Measurements from ENCODE around the gene OSBPL5.

OSBPL5 gene

GRCh38 chr11:3146612-3147256, 18.4 kb downstream of the OSBPL5 start:
- Histone ChIP-seq H3K27ac (ENCODE audit: low read length) (no peak overlapping the region), H3K4me1 (ENCODE audit: low read length) (no peaks in the 10 kb centered on the region), H3K36me3 (replicated peaks; ENCODE audit: low read depth, low read length) (no peaks in the 10 kb centered on the region), H3K9ac (ENCODE audit: low read length) (no peak overlapping the region), H3K4me3 (ENCODE audit: low read length) (no peak overlapping the region), H3K79me2 (ENCODE audit: low read length) (no peaks in the 10 kb centered on the region), H3K9me3 (ENCODE audit: insufficient read depth, low read length) (no peaks in the 10 kb centered on the region), H4K20me1 (ENCODE audit: insufficient read depth, low read length) (no peaks in the 10 kb centered on the region), H3K4me2 (ENCODE audit: low read length) (no peak overlapping the region), H2AFZ (ENCODE audit: low read depth, low read length) (no peak overlapping the region), H3K27me3 (ENCODE audit: low read depth, low read length) (no peaks in the 10 kb centered on the region)
- TF ChIP-seq EZH2phosphoT487 (IDR thresholded peaks at IDR 0.05; ENCODE audit: low read depth), result no peak
- TF ChIP-seq, protein P1, sequence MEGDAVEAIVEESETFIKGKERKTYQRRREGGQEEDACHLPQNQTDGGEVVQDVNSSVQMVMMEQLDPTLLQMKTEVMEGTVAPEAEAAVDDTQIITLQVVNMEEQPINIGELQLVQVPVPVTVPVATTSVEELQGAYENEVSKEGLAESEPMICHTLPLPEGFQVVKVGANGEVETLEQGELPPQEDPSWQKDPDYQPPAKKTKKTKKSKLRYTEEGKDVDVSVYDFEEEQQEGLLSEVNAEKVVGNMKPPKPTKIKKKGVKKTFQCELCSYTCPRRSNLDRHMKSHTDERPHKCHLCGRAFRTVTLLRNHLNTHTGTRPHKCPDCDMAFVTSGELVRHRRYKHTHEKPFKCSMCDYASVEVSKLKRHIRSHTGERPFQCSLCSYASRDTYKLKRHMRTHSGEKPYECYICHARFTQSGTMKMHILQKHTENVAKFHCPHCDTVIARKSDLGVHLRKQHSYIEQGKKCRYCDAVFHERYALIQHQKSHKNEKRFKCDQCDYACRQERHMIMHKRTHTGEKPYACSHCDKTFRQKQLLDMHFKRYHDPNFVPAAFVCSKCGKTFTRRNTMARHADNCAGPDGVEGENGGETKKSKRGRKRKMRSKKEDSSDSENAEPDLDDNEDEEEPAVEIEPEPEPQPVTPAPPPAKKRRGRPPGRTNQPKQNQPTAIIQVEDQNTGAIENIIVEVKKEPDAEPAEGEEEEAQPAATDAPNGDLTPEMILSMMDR (IDR thresholded peaks at IDR 0.05; ENCODE audit: low read depth, low read length), result no peak

GRCh38 chr11:3145206-3145520, 19.9 kb downstream of the OSBPL5 start:
- Histone ChIP-seq H3K4me2 (ENCODE audit: low read length) (no peak overlapping the region), H3K79me2 (ENCODE audit: low read length) (no peaks in the 10 kb centered on the region), H3K27ac (ENCODE audit: low read length) (no peak overlapping the region), H3K27me3 (ENCODE audit: low read depth, low read length) (no peaks in the 10 kb centered on the region), H3K4me3 (ENCODE audit: low read length) (no peak overlapping the region), H3K9ac (ENCODE audit: low read length) (no peak overlapping the region), H3K36me3 (replicated peaks; ENCODE audit: low read depth, low read length) (no peaks in the 10 kb centered on the region), H3K9me3 (ENCODE audit: insufficient read depth, low read length) (no peaks in the 10 kb centered on the region), H2AFZ (ENCODE audit: low read depth, low read length) (no peak overlapping the region), H3K4me1 (ENCODE audit: low read length) (no peaks in the 10 kb centered on the region), H4K20me1 (ENCODE audit: insufficient read depth, low read length) (no peaks in the 10 kb centered on the region)
- no peak for TF ChIP-seq EZH2phosphoT487 (IDR thresholded peaks at IDR 0.05; ENCODE audit: low read depth)

GRCh38 chr11:3144296-3145205, 20.6 kb downstream of the OSBPL5 start:
- H2AFZ ChIP-seq (ENCODE audit: low read depth, low read length), result no peak overlapping the region
- no peaks in the 10 kb centered on the region for H3K79me2 ChIP-seq (ENCODE audit: low read length)
- TF ChIP-seq, protein P1 (IDR thresholded peaks at IDR 0.05; ENCODE audit: low read depth, low read length), result no peak
- TF ChIP-seq EZH2phosphoT487 (IDR thresholded peaks at IDR 0.05; ENCODE audit: low read depth), result no peak
- no peak overlapping the region for H3K4me3 ChIP-seq (ENCODE audit: low read length)
- no peak overlapping the region for H3K27ac ChIP-seq (ENCODE audit: low read length)
- H3K4me1 ChIP-seq (ENCODE audit: low read length), result no peaks in the 10 kb centered on the region
- H4K20me1 ChIP-seq (ENCODE audit: insufficient read depth, low read length), result no peaks in the 10 kb centered on the region
- H3K36me3 ChIP-seq (replicated peaks; ENCODE audit: low read depth, low read length), result no peaks in the 10 kb centered on the region
- H3K9ac ChIP-seq (ENCODE audit: low read length), result no peak overlapping the region
- H3K9me3 ChIP-seq (ENCODE audit: insufficient read depth, low read length), result no peaks in the 10 kb centered on the region
- H3K27me3 ChIP-seq (ENCODE audit: low read depth, low read length), result no peaks in the 10 kb centered on the region
- H3K4me2 ChIP-seq (ENCODE audit: low read length), result no peak overlapping the region

DNA sequence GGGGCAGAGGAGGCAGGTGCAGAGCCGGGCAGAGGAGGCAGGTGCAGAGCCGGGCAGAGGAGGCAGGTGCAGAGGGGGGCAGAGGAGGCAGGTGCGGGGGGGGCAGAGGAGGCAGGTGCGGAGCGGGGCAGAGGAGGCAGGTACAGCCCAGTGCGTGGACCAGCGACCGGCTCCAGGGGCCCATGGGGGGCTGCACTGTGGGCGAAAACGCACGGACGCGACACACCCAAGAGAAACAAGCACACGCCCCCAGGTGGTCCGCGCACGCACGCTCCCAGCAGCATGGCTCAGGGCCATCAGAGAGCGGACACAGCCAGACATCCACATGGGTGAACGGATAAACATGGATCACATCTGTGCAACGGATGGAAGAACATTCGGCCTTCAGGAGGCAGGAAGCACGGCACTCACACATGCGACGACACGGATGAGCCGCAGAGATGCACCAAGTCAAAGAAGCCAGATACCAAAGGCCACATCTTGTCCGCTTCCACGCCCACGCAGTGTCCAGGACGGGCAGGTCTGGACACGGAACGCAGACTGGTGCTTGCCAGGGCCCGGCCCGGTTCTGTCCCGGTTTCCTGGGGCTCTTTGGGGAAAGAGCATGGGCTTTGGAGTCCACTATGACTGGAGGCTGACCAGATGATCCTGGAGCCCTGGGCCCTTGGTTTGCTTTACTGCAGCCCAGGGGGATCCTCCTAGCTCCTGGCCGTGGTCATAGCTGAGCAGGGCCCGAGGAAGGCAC, 21.8 kb downstream of the OSBPL5 start:
- Histone ChIP-seq H3K9me3 (ENCODE audit: insufficient read depth, low read length) (no peaks in the 10 kb centered on the region), H3K4me2 (ENCODE audit: low read length) (no peak overlapping the region), H3K27ac (ENCODE audit: low read length) (no peak overlapping the region), H3K36me3 (replicated peaks; ENCODE audit: low read depth, low read length) (no peaks in the 10 kb centered on the region), H3K4me3 (ENCODE audit: low read length) (no peak overlapping the region), H2AFZ (ENCODE audit: low read depth, low read length) (no peak overlapping the region), H3K9ac (ENCODE audit: low read length) (no peak overlapping the region), H3K27me3 (ENCODE audit: low read depth, low read length) (no peaks in the 10 kb centered on the region), H3K79me2 (ENCODE audit: low read length) (no peaks in the 10 kb centered on the region), H4K20me1 (ENCODE audit: insufficient read depth, low read length) (no peaks in the 10 kb centered on the region), H3K4me1 (ENCODE audit: low read length) (no peaks in the 10 kb centered on the region)
- no peak for TF ChIP-seq EZH2phosphoT487 (IDR thresholded peaks at IDR 0.05; ENCODE audit: low read depth)
- TF ChIP-seq, protein P1 (IDR thresholded peaks at IDR 0.05; ENCODE audit: low read depth, low read length), result no peak
